CD1c-positive myeloid dendritic cell (primary cell): ENCODE measurements around the gene OSBPL10.

ENCODE experiments used
- DNase-seq: peaks from one replicate; pipeline ENCODE4 v3.0.0-alpha.2; 2016; ENCODE audit errors: extremely low spot score

The OSBPL10 gene

DNA sequence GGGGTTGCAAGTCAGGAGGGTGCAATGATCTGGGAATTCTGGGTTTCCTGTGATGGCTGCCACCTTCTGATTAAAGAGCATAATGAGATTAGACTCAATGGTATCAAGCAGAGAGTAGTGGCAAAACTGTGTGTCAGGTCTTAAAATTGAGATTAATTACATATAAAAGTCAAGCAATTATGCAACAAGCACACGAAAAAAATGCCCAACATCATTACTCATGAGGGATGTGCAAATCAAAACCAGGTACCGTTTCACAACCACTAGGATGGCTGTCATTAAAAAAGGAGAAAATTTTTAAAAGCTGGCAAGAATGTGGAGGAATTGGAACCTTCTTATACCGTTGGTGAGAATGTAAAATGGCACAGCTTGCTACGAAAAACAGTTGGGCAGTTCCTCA lies 205.0 kb downstream of the OSBPL10 start:
- DNase-seq = no peak

DNA sequence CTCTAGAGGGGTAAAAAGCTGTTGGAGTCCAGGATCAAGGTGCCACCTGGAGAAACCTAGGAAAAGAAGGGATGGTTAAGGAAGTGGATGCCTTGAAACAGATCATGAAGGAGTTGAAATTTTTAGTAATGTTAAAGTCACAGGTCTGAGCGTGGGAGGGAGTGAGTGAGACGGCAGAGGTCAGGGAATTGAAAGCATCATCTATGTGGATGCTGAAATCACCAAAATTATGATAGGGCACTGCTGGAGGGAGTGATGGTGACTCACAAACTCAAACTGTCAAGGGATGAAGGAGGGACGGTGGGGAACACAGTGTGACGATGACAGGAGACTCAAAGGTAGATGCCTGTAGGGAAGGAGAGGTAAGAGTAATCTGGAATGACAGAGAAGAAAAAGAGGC lies 205.7 kb downstream of the OSBPL10 start:
- DNase-seq = no peak

DNA sequence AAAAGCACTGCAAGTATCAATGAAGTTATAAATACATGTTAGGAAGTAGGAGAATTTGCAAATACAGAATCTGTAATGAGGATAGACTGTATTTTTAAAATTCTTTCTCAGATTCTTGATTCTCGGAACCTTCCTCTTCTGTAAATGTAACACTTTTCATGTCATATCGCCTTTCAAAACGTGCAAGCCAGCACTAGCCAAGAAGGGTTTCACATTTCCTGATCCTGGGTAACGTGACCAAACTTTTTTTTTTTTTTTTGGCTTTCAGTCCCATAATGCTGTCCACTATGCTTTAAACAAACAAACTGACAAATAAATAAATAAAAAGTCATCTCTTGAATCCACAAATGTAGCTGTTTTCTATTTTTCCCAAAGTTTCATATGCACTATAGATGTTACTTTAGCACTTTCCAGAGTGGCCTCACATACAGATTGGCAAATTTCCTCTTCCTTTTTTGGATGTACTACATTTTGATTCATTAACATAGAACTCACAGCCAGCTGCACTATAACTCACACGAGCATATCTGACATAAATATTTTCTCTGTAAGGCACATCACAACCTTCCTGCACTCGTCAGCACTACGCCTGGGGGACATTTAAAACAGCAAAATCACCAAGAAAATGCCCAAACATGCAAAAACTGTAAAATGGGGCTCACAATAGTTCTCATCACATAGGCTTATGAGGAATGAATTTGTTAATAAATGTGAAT lies 208.1 kb downstream of the OSBPL10 start:
- DNase-seq = no peak

DNA sequence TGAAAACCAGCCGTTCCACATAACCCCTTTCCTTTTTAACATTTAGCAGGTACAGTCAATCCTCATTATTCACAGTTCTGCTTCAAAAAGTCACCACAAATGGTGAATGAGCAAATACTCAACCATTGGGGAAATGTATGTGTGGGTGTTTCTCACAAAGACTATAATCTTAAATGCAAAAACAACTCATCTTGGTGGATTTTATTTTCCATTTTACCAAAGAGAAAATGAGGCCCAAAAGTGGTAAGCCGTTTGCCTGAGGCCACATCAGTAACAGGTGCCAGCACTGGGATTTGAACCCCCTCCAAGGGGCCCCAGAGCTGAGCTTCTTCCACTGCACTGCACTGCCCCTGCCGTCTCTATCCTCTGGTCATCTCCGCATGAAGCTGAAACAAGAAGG lies 208.8 kb downstream of the OSBPL10 start:
- no peak for DNase-seq

DNA sequence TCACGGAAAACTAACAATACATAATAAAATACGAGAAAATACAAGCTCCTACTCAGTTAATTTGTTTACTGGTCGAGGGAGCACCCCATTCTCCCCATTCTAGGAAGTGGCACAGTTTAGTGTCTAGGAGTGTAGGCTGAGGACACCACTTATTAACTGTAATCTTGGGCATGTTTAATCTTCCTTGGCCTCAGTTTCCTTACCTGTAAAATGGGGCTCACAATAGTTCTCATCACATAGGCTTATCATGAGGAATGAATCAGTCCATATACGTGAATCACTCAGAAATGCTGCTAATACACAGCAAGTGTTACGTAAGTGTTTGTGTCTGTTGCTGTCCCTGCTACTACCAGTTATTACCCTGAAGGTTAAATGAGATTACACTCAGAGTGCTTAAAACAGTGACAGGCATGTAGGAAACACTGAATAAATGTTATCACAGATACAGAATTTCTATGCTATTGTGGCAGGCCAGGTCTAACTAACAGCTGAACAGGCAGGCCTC lies 210.2 kb downstream of the OSBPL10 start:
- no peak for DNase-seq

DNA sequence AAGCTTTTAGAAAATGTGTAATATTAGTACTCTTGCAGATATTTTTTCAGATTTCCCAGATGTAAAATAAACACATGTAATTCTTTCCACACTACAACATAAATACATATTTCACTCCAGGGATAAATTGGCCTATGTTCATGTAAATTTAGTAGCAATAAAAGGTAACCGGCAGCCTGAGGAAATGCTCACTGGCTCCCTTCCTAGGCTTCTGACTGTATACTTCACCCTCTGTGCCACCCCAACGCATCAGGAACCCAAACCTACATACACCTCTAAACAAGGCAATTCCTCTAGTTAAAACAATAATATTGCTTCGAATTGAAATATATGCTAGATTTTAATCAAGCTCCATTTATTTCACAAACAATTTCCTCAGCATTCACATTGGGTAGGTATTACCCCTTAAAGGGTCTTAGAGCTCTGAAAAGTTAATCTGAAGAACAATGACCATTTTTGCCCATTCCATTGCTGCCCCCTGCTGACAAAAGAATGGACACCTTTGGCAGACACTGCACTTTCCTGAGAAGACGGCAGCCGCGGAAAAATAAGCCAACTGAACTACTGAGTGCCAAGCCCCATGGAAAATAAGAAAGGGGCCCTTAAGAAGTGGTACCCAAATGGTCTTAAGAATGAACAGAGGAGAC lies 212.5 kb downstream of the OSBPL10 start:
- peak; percentile 62 for DNase-seq

DNA sequence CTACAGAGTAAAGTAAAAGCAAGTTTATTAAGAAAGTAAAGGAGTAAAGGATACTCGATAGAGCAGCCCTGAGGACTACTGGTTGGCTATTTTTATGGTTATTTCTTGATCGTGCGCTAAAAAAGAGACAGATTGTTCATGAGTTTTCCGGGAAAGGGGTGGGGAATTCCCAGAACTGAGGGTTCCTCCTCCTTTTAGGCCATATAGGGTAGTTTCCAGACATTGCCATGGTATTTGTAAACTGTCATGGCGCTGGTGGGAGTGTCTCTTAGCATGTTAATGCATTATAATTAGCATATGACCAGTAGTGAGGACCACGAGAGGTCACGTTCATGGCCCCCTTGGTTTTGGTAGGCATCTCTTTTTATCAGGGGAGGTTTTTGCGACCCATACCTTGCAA lies 213.1 kb downstream of the OSBPL10 start:
- no peak for DNase-seq

DNA sequence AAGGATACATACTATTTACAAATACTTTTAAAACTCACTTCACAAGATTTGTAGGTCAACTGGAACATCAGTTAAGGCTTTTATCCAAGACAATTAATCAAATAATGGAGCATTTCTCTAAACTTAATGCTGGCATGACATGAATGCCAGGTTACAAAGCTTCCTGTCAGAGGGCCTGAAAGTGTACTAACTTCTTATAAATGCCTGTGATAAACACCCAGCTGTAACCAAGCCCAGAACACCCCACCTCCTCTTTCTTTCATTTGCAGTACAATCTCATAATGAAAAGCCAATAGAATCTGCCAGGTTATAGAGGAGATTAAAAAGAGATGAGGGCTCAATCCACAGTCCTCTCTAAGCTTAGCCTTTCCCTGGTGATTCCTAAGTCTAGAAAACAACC lies 214.4 kb downstream of the OSBPL10 start:
- no peak for DNase-seq

DNA sequence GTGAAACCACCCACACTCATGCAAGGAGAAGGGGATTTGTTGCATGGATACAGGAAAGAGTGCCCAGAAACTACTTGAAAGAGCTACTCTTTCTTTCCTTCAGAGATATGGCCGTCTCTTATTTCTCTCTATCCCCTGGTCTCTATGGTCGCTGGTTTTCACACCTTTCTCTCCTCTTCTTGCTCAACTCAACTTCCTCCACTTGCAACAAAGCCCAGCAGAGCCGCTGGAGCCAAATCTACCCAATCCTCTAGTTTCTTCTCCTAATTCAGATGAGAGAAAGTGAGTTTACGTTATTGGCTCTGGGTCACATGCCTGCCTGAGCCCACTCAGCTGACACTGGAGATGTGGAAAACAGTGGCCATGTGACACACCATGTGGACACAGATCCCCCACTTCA lies 215.2 kb downstream of the OSBPL10 start:
- DNase-seq = no peak

DNA sequence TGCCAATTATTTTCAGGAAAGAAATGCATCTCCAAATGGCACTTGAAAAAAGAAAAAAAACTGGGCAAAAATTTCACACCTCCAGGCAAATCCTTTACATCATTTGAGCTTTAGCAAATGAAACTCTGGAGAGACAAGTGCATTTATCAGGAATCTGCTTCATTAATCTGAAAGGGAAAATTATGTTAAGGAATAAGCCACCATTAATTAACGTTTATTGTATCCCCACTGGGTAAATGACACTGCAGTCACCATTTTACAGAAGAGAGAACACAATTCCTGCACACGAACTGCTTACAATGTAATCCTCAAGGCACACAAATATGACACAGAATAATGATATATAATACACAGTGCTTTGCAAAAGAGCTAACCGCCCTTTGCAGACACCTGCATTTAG lies 217.3 kb downstream of the OSBPL10 start:
- no peak for DNase-seq

DNA sequence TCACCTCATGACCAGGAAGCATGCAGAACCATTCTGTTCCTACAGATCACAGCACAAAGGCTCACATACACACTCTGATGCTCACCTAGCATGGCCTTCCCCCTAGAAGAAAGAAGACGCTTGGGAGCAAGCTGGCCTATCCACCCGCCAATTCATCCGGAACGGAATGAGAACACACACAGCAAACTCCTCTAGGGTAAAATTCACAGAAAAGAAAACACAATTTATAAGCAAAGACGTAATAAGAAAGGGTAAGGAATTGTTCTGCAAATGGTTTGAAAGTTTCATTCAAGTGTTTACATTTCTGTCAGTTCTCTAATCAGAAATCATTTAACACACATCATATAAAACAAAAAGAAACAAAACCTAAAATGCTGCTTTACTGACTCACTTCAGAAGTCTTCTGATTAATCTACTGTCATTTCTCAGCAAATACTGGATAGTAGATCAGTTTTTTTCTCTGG lies 218.1 kb downstream of the OSBPL10 start:
- DNase-seq = no peak

DNA sequence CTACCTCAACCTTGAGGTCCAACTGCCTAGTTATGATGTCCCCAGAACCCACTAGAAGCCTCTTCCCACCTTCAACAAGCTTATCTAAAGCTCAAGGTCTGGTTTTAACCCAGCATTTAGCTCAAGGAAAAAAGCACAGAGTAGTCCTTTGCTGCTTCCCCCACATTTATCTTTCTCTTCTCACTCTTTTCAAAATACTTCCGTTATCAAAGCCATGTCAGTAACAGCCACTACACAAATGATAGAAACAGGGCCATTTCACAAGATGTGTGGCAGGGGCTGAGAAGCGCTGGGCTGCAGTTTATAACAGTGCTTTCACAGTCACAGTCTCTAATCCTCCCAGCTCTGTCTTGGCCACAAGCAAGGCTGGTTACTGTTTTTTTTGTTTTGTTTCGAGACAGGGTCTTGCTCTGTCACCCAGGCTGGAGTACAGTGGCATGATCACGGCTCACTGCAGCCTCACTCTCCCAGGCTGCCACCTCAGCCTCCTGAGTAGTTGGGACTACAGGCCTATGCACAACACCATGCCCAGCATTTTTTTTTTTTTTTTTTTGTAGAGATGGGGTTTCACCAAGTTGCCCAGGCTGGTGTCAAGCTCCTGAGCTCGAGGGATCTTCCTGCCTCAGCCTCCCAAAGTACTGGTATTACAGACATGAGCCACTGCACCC lies 218.8 kb downstream of the OSBPL10 start:
- no peak for DNase-seq

DNA sequence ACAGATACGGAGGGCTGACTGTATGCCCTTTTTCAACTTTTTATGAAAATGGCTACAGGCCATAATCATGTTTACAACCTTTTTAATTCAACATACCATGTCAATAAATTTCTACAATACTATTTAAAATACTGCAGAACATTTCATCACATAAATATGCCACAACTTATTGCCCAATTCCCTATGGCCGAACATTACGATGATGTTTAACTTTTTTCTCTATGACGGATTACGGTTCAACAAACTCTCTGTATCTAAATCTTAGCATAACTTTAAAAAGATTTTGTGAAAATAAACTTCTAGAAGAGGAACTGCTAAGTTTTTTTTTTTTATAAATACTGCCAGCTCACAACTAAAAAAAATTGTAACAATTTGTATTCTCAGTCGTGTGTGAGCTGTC lies 220.4 kb downstream of the OSBPL10 start:
- DNase-seq = no peak

DNA sequence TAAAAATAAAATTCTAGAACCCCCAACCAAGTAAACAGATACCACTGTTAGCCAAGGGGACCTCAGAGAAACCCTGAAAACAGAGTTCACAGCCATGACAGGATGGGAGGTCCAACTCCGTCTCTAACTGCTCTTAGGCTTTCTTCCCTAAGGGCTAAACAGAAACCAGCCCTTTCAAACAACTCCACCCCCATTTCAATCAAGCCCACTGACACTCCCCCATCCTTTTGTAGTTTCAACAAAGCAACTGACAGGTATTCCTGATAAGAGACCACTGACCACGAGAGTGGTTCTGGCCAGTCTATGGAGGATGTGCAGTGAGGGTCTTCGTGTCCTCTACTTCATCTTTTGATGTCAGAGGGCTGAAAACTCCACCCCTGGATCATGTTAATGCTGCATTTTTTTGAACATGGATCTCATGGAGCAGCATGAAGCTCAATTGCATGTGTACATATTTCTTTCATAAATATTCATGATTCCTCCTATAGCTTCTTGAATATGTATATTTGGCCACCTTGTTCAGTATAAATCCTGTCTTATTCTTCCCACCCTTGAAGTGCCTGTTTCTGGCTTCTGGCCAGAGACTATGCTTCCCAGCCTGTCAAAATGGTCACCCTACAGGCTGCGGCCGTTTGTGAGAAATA lies 222.6 kb downstream of the OSBPL10 start:
- DNase-seq = no peak

DNA sequence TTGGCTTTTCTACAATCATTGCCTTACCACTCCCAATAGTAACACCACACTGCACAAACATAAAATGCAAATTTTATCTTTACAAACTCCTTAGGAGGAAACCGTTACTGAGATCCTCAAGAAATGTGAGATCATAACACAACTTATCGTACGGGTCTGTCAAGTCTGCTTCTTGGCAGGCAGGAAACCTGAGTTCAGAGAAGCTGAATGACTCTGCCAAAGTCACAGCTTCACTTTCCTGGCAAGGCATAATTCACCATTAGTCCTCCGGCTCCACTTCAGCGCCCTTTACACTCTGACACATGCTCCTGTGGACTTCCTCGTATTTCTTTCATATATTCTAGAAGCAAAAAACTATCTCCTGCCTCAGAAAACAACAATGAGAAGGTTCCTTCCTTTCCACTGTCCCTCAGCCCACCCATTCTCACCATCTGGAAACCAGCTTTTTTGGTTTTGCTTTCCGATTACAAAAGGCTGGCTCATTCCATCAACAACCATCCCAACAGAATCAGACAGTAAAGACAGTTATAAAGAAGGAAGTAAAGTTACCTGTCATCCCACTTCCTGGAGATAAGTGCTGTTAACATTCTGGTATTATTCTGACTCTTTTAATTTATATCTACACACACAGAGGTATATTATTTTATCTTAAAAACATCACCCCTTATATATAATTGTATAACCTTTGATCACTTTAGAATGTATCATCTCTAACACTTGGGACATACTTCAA lies 225.0 kb downstream of the OSBPL10 start:
- DNase-seq = no peak

DNA sequence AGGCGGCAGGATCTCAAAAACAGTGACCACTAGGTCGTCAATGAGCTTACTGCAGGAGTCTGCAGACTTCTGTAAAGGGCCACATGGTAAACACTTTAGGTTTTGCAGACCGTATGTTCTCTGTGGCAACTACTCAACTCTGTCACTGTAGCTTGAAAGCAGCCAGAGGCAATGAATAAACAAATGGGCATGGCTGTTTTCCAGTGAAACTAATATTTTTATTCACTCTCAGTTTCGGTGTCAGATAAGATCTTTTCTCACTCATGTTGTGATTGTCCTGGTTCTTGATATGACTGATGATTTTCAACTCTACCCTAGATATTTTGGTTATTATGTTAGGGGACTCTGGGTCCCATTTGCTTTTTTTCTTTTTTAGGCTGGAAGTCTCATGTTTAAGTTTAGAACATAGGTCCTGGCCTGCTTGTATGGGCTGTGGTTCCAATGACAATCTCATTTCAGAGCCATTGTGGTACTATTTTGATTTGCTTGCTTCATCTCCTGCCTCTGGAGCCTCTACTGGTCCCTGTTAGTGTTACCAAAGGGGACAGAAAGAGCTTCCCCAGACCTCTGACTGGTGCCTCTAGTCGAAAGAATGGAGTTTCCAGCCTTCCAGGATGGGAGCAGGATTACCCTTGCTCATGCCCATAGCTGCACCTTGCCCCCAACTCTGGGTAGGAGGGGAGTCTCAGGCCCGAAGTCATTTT lies 226.3 kb downstream of the OSBPL10 start:
- no peak for DNase-seq

DNA sequence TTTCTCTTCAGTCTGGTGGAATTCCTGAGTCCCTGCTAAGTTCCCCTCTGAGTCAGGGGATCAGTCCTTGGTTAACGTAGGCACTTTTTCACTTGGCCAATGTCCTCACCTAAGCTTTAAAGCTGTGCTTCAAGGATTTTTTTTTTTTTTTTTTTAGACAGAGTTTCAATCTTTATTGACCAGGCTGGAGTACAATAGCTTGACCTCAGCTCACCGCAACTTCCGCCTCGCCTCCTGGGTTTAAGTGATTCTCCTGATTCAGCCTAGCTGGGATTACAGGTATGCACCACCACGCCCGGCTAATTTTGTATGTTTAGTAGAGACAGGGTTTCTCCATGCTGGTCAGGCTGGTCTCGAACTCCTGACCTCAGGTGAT lies 228.0 kb downstream of the OSBPL10 start:
- DNase-seq = no peak

DNA sequence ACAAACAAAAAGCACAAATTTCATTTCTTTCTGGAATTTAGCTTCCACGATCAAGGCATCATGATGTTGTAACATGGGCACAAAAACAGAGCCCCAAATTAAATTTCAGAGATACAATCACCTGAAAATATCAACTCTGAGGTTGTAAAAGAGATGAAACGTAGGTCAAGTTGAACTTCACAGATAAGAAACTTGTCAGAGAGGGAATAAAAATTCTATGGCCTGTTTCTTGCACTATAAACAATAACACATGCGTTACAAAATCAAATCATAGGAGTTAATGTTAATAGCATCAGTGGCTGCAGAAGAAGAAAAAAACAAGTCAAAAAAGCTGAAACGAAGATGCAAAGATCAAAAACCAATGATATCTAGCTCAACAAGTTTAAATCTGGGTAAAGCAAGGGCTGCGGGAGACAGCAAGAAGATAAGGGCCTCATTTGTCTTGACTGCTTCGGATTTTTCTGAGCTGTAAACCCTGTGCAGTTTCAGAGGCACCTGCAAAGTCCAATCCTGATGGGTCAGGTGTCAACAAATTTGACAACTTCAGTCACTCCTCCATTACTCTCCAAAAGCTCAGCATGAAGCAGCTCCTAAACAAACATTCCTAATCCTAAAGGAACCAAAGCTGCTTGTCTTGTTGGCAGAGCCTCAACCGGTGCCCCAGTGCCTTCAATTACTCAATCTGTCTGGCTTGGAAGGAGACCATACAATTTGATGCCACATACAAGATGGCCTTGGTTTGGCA lies 228.6 kb downstream of the OSBPL10 start:
- no peak for DNase-seq

DNA sequence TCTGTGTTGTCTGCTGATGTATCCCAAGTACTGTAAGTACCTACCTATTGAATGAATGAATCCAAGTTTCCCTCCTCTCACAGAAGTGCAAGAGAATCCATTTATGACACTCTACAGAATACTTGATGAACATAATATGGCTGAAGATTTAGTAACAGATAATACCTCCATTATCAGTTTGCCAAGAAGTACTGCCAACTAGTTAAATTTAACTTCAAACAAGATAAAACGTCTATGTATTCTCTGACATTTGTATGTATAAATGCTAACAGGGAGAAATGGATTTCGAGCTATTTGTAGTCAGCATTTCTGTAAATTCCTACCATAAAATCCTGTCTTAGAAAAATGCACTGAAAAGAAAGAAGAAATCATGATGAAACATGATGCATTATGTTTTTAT lies 230.7 kb downstream of the OSBPL10 start:
- DNase-seq = no peak

DNA sequence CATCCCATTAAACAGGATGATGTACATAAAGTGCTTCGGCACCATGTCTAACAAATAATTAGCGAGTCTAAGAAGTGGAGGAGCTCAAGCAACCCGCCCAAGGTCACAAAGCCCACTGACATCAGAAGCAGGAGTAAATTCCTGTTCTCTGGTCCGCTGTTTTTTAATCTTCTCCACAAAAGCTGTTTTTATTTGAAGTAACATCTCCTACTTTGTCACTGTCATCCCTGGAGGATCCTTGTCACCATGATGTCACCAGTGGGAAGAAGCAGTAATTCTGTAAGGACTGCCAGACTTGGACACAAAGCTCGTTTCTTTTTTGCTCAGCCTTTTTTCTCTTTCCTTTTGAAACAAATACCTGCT lies 232.1 kb downstream of the OSBPL10 start:
- DNase-seq = no peak
